ENCODE results near the gene UBTF. TPM values are rescaled to one million over a fixed set of nuclear protein-coding genes. Genes with fewer than 3 reads are reported as not detected.

UBTF gene
- total and polyA plus RNA-seq, 2 of the 8 experiments (the other 6 are each of a cell fraction or from before 2014, with no cell fraction given): 14.7 to 106 TPM

GRCh38 chr17:44253006-44253405 is 33.5 kb upstream of the UBTF start:
- Histone ChIP-seq H2BK15ac (ENCODE audit: low read length) (no peak overlapping the region), H3K4me2 (ENCODE audit: insufficient read depth in 1 of 2, low read depth in 2 of 2, low read length in 2 of 2) (no peak overlapping the region), H3K14ac (ENCODE audit: insufficient read length) (no peak overlapping the region), H3K9me3 (ENCODE audit: insufficient read depth in 2 of 2, low read depth in 1 of 2, low read length in 1 of 2) (no peaks in the 10 kb centered on the region), H4K5ac (ENCODE audit: insufficient read length, low read depth, low read length) (no peak overlapping the region), H4K8ac (ENCODE audit: extremely low read depth, insufficient read depth, low read length) (no peak overlapping the region), H3K27ac (ENCODE audit: low read depth, low read length) (no peak overlapping the region), H3K9ac (replicated peaks in 1 of 4; ENCODE audit: extremely low read depth in 1 of 4, low read depth in 3 of 4, low read length in 3 of 4) (no peak overlapping the region), H4K91ac (replicated peaks; ENCODE audit: insufficient read length, low read length) (no peak overlapping the region), H3K56ac (replicated peaks; ENCODE audit: insufficient read length, low read depth, low read length) (no peak overlapping the region), H3K23me2 (ENCODE audit: low read depth, low read length) (peaks cover 4% of the 10 kb centered on the region; the same call in 1 of the 2 replicates), H2BK20ac (ENCODE audit: low read length) (no peak overlapping the region), H2BK12ac (ENCODE audit: low read depth, low read length) (no peak overlapping the region), H3K4ac (replicated peaks; ENCODE audit: insufficient read length, low read depth, low read length) (no peak overlapping the region), H2AK5ac (ENCODE audit: low read depth, low read length) (no peak overlapping the region), H3K23ac (ENCODE audit: insufficient read length) (no peak overlapping the region), H3K79me2 (ENCODE audit: control insufficient read depth in 1 of 2, insufficient read depth in 2 of 2, low read length in 2 of 2) (no peaks in the 10 kb centered on the region), H3K4me1 (replicated peaks in 1 of 4; ENCODE audit: control insufficient read depth in 3 of 4, insufficient read depth in 4 of 4, low read length in 3 of 4) (peaks cover 0 to 2% (median 0%) of the 10 kb centered on the region in 4 experiments; a peak in 1 of 7 replicates), H2BK5ac (ENCODE audit: low read depth, low read length) (no peak overlapping the region), H2AFZ (ENCODE audit: low read length) (no peak overlapping the region), H3K36me3 (ENCODE audit: control insufficient read depth in 2 of 4, insufficient read depth in 4 of 4, low read length in 3 of 4) (no peaks in the 10 kb centered on the region), H3K79me1 (ENCODE audit: low read depth, low read length) (no peaks in the 10 kb centered on the region), H3K4me3 (ENCODE audit: extremely low read depth in 1 of 4, insufficient read depth in 2 of 4, low read depth in 3 of 4, low read length in 4 of 4) (no peak overlapping the region), H3K27me3 (replicated peaks in 1 of 4; ENCODE audit: control insufficient read depth in 3 of 4, extremely low read depth in 1 of 4, insufficient read depth in 3 of 4, low read length in 3 of 4) (no peaks in the 10 kb centered on the region), H4K20me1 (replicated peaks in 1 of 2; ENCODE audit: control insufficient read depth in 1 of 2, insufficient read depth in 2 of 2, low read length in 2 of 2) (no peaks in the 10 kb centered on the region), H3K18ac (ENCODE audit: extremely low read depth, low read length) (no peak overlapping the region), H2BK120ac (replicated peaks; ENCODE audit: low read depth, low read length) (no peak overlapping the region)
- TF ChIP-seq JUND (IDR thresholded peaks at IDR 0.05; ENCODE audit: low read length): no peak
- no peak for TF ChIP-seq SAP30 (IDR thresholded peaks at IDR 0.05; ENCODE audit: insufficient read depth, insufficient replicate concordance, low read length)
- TF ChIP-seq MAFK (IDR thresholded peaks at IDR 0.05; ENCODE audit: low read depth, low read length): no peak
- TF ChIP-seq, protein P1, sequence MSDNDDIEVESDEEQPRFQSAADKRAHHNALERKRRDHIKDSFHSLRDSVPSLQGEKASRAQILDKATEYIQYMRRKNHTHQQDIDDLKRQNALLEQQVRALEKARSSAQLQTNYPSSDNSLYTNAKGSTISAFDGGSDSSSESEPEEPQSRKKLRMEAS (IDR thresholded peaks at IDR 0.05): no peak
- TF ChIP-seq TAF1 (IDR thresholded peaks at IDR 0.05; ENCODE audit: low read depth, low read length): no peak
- no peak for TF ChIP-seq RBBP5 (IDR thresholded peaks at IDR 0.05; ENCODE audit: borderline replicate concordance, low read depth, low read length)
- TF ChIP-seq EGR1 (IDR thresholded peaks at IDR 0.05; ENCODE audit: borderline replicate concordance, low read depth, low read length): no peak
- TF ChIP-seq SUZ12 (IDR thresholded peaks at IDR 0.05; ENCODE audit: low read length): no peak
- no peak for TF ChIP-seq SIX5 (IDR thresholded peaks at IDR 0.05; ENCODE audit: low read depth, low read length)
- TF ChIP-seq TCF12 (IDR thresholded peaks at IDR 0.05; ENCODE audit: low read depth, low read length): no peak
- no peak for TF ChIP-seq KDM4A (IDR thresholded peaks at IDR 0.05; ENCODE audit: low read depth, low read length, severe bottlenecking)
- no peak for TF ChIP-seq HDAC6 (IDR thresholded peaks at IDR 0.05; ENCODE audit: low read depth, low read length)
- FAIRE-seq: no peak
- ChIA-PET POLR2A (ENCODE audit: partially characterized antibody) (interaction anchor here (0.9 kb wide), 1 partner anchor 33 kb away, joined by 3 read pairs; the partner anchor contains the start of gene UBTF), CTCF (ENCODE audit: partially characterized antibody) (interaction anchor here (0.6 to 2.6 kb wide), 3 partner anchors 19 to 36 kb away, joined by 3 to 7 read pairs (median 3); no protein-coding TSS in a partner anchor)
- no peak for DNase-seq (ENCODE audit: low read depth in 1 of 2, low spot score in 2 of 2)
- 88% methylated on average over 8 of the region's 14 CpGs; no CpG with 5 or more reads in 1 of the 2 experiments for WGBS, 2 experiments (ENCODE audit: extremely low coverage in 1 of 2, insufficient coverage in 1 of 2, insufficient read length in 1 of 2, insufficient replicate concordance in 2 of 2, low coverage in 1 of 2, low lambda C conversion rate in 2 of 2, missing lambda C conversion rate in 1 of 2)
